Neuronal stem cell (in vitro differentiated cells): ENCODE data around the gene CBX5.
"Not testable (repeated sequence)": the region's sequence is repeated elsewhere in the genome, so short reads cannot be mapped to it uniquely, and the experiment has no call there.

ENCODE experiments used
- DNase-seq: peaks from one replicate; pipeline ENCODE4 v3.0.0-alpha.2; 2013; ENCODE audit warnings: low spot score
- H2AFZ ChIP-seq: one replicate; pipeline ENCODE4 v1.6.1; 2013; ENCODE audit warnings: mild to moderate bottlenecking, low read length, inconsistent platforms
- H2AK5ac ChIP-seq: 2 replicates; pipeline ENCODE4 v1.6.1; 2013; ENCODE audit warnings: low read depth, mild to moderate bottlenecking, inconsistent platforms, low read length, moderate library complexity, mixed read lengths
- H2BK120ac ChIP-seq: 2 replicates; pipeline ENCODE4 v1.6.1; 2013; ENCODE audit warnings: low read depth, mild to moderate bottlenecking, inconsistent platforms, low read length, moderate library complexity, mixed read lengths
- H2BK12ac ChIP-seq: one replicate; pipeline ENCODE4 v1.6.1; 2013; ENCODE audit warnings: low read length, inconsistent platforms
- H2BK15ac ChIP-seq: 2 replicates; pipeline ENCODE4 v1.6.1; 2013; ENCODE audit warnings: mild to moderate bottlenecking, low read length, inconsistent platforms, mixed read lengths
- H2BK5ac ChIP-seq: one replicate; pipeline ENCODE4 v1.6.1; 2013; ENCODE audit warnings: inconsistent platforms, mild to moderate bottlenecking, low read length, moderate library complexity
- H3K14ac ChIP-seq: one replicate; pipeline ENCODE4 v1.6.1; 2013; ENCODE audit warnings: low read length, inconsistent platforms
- H3K18ac ChIP-seq: 2 replicates; pipeline ENCODE4 v1.6.1; 2013; ENCODE audit warnings: low read length, inconsistent platforms
- H3K23ac ChIP-seq: 2 replicates; pipeline ENCODE4 v1.6.1; 2013; ENCODE audit warnings: low read depth, mild to moderate bottlenecking, mixed read lengths, low read length, inconsistent platforms; ENCODE audit not compliant: poor library complexity
- H3K27ac ChIP-seq: replicated peaks from 3 replicates; pipeline ENCODE4 v1.5.1; 2013; ENCODE audit warnings: low read length, inconsistent platforms
- H3K27me3 ChIP-seq, 3 experiments: 2 replicates each; pipeline ENCODE4 v1.6.1; 2013; ENCODE audit warnings: low read length in 3 of 3, mild to moderate bottlenecking in 2 of 3, inconsistent platforms in 1 of 3, low read depth in 1 of 3, mixed read lengths in 1 of 3, moderate library complexity in 1 of 3; ENCODE audit not compliant: control insufficient read depth in 3 of 3, insufficient read depth in 3 of 3
- H3K36me3 ChIP-seq, 2 donors: replicated peaks in 1 of 2; 2 replicates each; pipeline ENCODE4 v1.6.1; 2013; ENCODE audit warnings: low read length in 2 of 2; ENCODE audit not compliant: control insufficient read depth in 2 of 2, insufficient read depth in 2 of 2
- H3K4ac ChIP-seq: 2 replicates; pipeline ENCODE4 v1.6.1; 2013; ENCODE audit warnings: inconsistent platforms, mild to moderate bottlenecking, low read length, moderate library complexity
- H3K4me1 ChIP-seq, 2 donors: 1 replicate in 1 of 2; 2 replicates in 1 of 2; pipeline ENCODE4 v1.6.1; 2013; ENCODE audit warnings: low read length in 2 of 2, low read depth in 1 of 2; ENCODE audit not compliant: control insufficient read depth in 2 of 2, insufficient read depth in 1 of 2
- H3K4me2 ChIP-seq: one replicate; pipeline ENCODE4 v1.6.1; 2013; ENCODE audit warnings: mild to moderate bottlenecking, low read length, inconsistent platforms; ENCODE audit not compliant: insufficient read depth, poor library complexity, severe bottlenecking
- H3K4me3 ChIP-seq, 2 donors: 2 replicates each; pipeline ENCODE4 v1.5.1; 2013; ENCODE audit warnings: low read length in 2 of 2, mild to moderate bottlenecking in 2 of 2, inconsistent platforms in 1 of 2, moderate library complexity in 1 of 2
- H3K79me1 ChIP-seq: one replicate; pipeline ENCODE4 v1.6.1; 2013; ENCODE audit warnings: low read depth, mild to moderate bottlenecking, inconsistent platforms, low read length, moderate library complexity
- H3K9ac ChIP-seq: one replicate; pipeline ENCODE4 v1.6.1; 2013; ENCODE audit warnings: mild to moderate bottlenecking, low read depth, low read length, inconsistent platforms; ENCODE audit not compliant: poor library complexity
- H3K9me3 ChIP-seq, 2 donors: replicated peaks in 1 of 2; 2 replicates each; pipeline versions ENCODE3 to v1.6.1; 2013; ENCODE audit warnings: low read length in 2 of 2, mild to moderate bottlenecking in 2 of 2, inconsistent platforms in 1 of 2, low read depth in 1 of 2, mixed read lengths in 1 of 2, moderate library complexity in 1 of 2; ENCODE audit not compliant: control insufficient read depth in 2 of 2, insufficient read depth in 1 of 2
- H4K8ac ChIP-seq: one replicate; pipeline ENCODE4 v1.6.1; 2013; ENCODE audit warnings: low read depth, mild to moderate bottlenecking, inconsistent platforms, low read length, moderate library complexity
- H4K91ac ChIP-seq: one replicate; pipeline ENCODE4 v1.6.1; 2013; ENCODE audit warnings: low read length, low read depth, mild to moderate bottlenecking, inconsistent platforms; ENCODE audit not compliant: poor library complexity
- WGBS, 2 donors: extraction: QIAGEN DNeasy Blood & Tissue Kit; methylation state at CpG; one replicate each; pipeline ENCODE4 v1.1.7; 2013; ENCODE audit warnings: missing lambda C conversion rate in 2 of 2, mixed read lengths in 1 of 2; ENCODE audit not compliant: insufficient read length in 2 of 2, insufficient replicate concordance in 1 of 2; ENCODE audit errors: extremely low coverage in 2 of 2; 5-methylcytosine and 5-hydroxymethylcytosine counted together

CBX5 gene

DNA sequence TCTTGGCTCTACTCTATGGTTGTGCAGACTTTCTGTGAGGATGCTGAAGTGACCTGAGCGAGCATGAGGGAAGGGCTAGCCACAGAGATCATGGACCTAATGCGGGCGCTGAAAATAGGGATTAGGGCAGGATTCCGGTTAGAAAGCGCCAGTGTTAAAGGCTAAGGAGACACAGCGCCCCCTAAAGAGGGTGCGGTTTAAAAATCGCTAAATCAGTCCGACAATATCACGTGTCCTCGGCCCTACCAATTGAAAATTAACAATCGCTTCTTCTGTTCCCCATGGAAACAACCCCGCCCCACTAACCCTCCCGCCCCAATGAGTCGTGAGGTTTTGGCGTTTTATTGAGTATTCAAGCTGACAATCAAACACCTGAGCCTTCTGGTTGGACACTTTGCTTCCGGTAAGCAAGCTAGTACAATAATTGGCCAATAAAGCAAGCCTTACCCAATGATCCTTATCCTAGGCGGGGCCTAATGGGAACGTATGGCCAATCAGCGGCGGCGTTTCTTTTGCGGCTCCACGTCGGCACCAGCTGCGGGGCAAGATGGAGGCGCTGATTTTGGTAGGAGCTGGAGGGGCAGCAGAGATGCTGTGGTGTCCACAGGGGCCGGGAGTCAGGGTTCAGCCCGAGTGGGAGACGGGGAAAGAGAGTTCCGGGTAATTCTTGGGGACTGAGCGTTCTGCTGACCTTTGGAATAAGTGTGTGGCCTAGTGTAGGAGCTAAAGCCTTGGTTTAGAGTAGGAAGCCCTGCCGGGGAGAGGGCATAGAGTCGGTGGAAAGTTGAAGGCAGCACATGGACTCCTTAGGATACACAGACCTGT lies 44.9 kb upstream of the CBX5 start, which contains the start of gene COPZ1:
COPZ1 (plus strand) TSS at position 515 of the 825 bp plus-strand sequence; CDS start at position 548, 33 bp downstream.
- no peak within 1 kb of the TSS for H2BK12ac ChIP-seq
- no peak within 1 kb of the TSS for H4K8ac ChIP-seq
- peaks cover 0 to 3% of the 10 kb centered on the region in 2 donors for H3K4me1 ChIP-seq
- H3K27me3 ChIP-seq, result no peaks in the 10 kb centered on the region
- no peak within 1 kb of the TSS for H3K23ac ChIP-seq
- no peak within 1 kb of the TSS for H4K91ac ChIP-seq
- WGBS, 2 donors, result no CpG with 5 or more reads among the region's 34 CpGs
- H2BK5ac ChIP-seq, result no peak within 1 kb of the TSS
- H2BK120ac ChIP-seq, result peak within 1 kb of the TSS; percentile 2
- peak within 1 kb of the TSS; percentile 90 for H2AFZ ChIP-seq
- peak within 1 kb of the TSS; percentile 56 for H3K9ac ChIP-seq
- H3K4me3 ChIP-seq, result peak within 1 kb of the TSS; percentile 67 to 85
- no peak within 1 kb of the TSS for H3K14ac ChIP-seq
- H3K36me3 ChIP-seq, result peaks cover 0 to 14% of the 10 kb centered on the region in 2 donors
- peak within 1 kb of the TSS; percentile 1 for H2BK15ac ChIP-seq
- H2AK5ac ChIP-seq, result no peak within 1 kb of the TSS
- no peak within 1 kb of the TSS for H3K4ac ChIP-seq
- no peaks in the 10 kb centered on the region for H3K9me3 ChIP-seq
- peak within 1 kb of the TSS; percentile 80 for H3K18ac ChIP-seq
- peak within 1 kb of the TSS; percentile 47 for H3K27ac ChIP-seq
- H3K4me2 ChIP-seq, result peak within 1 kb of the TSS; percentile 65
- DNase-seq, result peak; percentile 99
- H3K79me1 ChIP-seq, result peaks cover 2% of the 10 kb centered on the region

DNA sequence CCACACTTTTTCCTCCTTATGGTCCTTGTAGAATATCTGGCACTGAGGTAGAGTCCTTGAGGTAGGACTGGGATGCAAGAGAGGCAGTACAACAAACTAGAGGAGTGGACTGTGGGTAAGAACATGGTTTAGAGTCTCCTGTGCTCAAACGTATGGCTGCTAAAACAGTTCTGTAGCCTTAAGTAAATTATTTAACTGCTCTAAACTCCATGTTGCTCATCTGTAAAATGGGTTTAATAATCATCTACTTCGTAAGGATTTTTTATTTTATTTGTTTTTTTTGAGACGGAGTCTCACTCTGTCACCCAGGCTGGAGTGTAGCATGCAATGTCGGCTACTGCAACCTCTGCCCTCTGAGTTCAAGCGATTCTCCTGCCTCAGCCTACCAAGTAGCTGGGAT lies 41.4 kb upstream of the CBX5 start:
- H3K27me3 ChIP-seq, result no peaks in the 10 kb centered on the region
- no peak overlapping the region for H3K4me3 ChIP-seq
- H4K8ac ChIP-seq, result no peak overlapping the region
- H3K36me3 ChIP-seq, result no peaks in the 10 kb centered on the region
- no peak overlapping the region for H4K91ac ChIP-seq
- H3K18ac ChIP-seq, result no peak overlapping the region
- no peak overlapping the region for H3K9ac ChIP-seq
- H3K4me1 ChIP-seq, result peaks cover 0 to 3% of the 10 kb centered on the region in 2 donors
- H2AFZ ChIP-seq, result no peak overlapping the region
- WGBS, 2 donors, result no CpG with 5 or more reads among the region's 5 CpGs
- H3K14ac ChIP-seq, result no peak overlapping the region
- H2BK15ac ChIP-seq, result no peak overlapping the region
- H3K79me1 ChIP-seq, result peaks cover 1% of the 10 kb centered on the region
- H3K23ac ChIP-seq, result no peak overlapping the region
- H3K4me2 ChIP-seq, result no peak overlapping the region
- H2BK12ac ChIP-seq, result no peak overlapping the region
- H3K27ac ChIP-seq, result no peak overlapping the region
- no peak for DNase-seq
- H2BK120ac ChIP-seq, result no peak overlapping the region
- H3K9me3 ChIP-seq, result no peaks in the 10 kb centered on the region
- no peak overlapping the region for H2BK5ac ChIP-seq
- H3K4ac ChIP-seq, result no peak overlapping the region
- no peak overlapping the region for H2AK5ac ChIP-seq

DNA sequence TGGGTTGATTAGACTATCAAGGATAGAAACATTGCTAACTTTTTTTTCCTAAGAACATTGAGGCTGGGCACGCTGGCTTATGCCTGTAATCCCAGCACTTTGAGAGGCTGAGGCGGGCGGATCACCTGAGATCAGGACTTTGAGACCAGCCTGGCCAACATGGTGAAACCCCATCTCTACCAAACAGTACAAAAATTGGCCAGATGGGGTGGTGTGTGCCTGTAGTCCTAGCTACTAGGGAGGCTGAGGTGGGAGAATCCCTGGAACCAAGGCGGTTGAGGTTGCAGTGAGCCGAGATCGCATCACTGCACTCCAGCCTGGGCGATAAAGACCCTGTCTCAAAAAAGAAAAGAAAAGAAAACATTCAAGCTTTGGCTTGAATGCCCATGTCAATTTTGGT lies 32.4 kb upstream of the CBX5 start:
- not testable (repeated sequence) for H2BK5ac ChIP-seq, H4K8ac ChIP-seq, H3K9me3 ChIP-seq, H2BK12ac ChIP-seq, H4K91ac ChIP-seq, H3K18ac ChIP-seq, H3K4me2 ChIP-seq, DNase-seq, H2BK120ac ChIP-seq, H3K4ac ChIP-seq, H3K9ac ChIP-seq, H3K27me3 ChIP-seq, H2BK15ac ChIP-seq, H2AFZ ChIP-seq, H3K4me3 ChIP-seq, H3K14ac ChIP-seq, H3K23ac ChIP-seq, H3K79me1 ChIP-seq, H3K27ac ChIP-seq, H3K36me3 ChIP-seq, H3K4me1 ChIP-seq, H2AK5ac ChIP-seq
- WGBS, 2 donors, result no CpG with 5 or more reads among the region's 7 CpGs

DNA sequence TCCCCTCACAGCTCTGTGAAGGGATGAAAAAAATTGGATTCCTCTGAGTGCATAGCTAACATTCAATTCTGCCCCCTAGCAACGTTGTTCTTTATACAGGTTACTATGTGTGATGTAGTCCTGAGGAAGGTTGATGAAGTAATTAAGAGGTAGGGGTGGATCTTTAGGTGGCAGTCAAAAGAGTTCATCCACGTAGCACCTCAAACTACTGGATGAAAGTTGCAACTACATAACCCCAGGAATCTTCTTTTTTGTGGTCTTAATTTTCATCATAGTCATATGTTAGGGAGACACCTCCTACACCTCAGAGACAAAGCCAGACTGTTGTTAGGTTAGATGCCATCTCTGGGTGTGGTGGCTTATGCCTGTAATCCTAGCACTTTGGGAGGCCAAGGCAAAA lies 31.1 kb upstream of the CBX5 start:
- no peak for DNase-seq

More for the DNA sequence above, 31.1 kb upstream of the CBX5 start:
- H3K9ac ChIP-seq, result no peak overlapping the region
- no peak overlapping the region for H2BK12ac ChIP-seq
- H2AFZ ChIP-seq, result no peak overlapping the region
- no peaks in the 10 kb centered on the region for H3K4me1 ChIP-seq
- no CpG with 5 or more reads among the region's 2 CpGs for WGBS, 2 donors
- H3K4me3 ChIP-seq, result no peak overlapping the region
- no peak overlapping the region for H2BK120ac ChIP-seq
- no peak overlapping the region for H4K8ac ChIP-seq
- H3K9me3 ChIP-seq, result no peaks in the 10 kb centered on the region
- H3K27ac ChIP-seq, result no peak overlapping the region
- H3K27me3 ChIP-seq, result peaks cover 0 to 6% (median 0%) of the 10 kb centered on the region in 3 experiments
- H2BK15ac ChIP-seq, result no peak overlapping the region
- no peak overlapping the region for H3K18ac ChIP-seq
- H3K23ac ChIP-seq, result no peak overlapping the region
- H3K36me3 ChIP-seq, result no peaks in the 10 kb centered on the region
- H4K91ac ChIP-seq, result no peak overlapping the region
- no peaks in the 10 kb centered on the region for H3K79me1 ChIP-seq
- no peak overlapping the region for H3K4ac ChIP-seq
- H3K14ac ChIP-seq, result no peak overlapping the region
- H2BK5ac ChIP-seq, result no peak overlapping the region
- H3K4me2 ChIP-seq, result no peak overlapping the region
- no peak overlapping the region for H2AK5ac ChIP-seq
